GM10847 (cell line): Measurements from ENCODE around the gene PTOV1.
A peak's percentile ranks its signal among the peaks of the same experiment; 100 is the strongest.

ENCODE experiments used
- POLR2A ChIP-seq: IDR thresholded peaks from 2 replicates; pipeline ENCODE4 v1.6.1; 2011; ENCODE audit not compliant: insufficient read length; ENCODE audit errors: extremely low read depth

Gene PTOV1

DNA sequence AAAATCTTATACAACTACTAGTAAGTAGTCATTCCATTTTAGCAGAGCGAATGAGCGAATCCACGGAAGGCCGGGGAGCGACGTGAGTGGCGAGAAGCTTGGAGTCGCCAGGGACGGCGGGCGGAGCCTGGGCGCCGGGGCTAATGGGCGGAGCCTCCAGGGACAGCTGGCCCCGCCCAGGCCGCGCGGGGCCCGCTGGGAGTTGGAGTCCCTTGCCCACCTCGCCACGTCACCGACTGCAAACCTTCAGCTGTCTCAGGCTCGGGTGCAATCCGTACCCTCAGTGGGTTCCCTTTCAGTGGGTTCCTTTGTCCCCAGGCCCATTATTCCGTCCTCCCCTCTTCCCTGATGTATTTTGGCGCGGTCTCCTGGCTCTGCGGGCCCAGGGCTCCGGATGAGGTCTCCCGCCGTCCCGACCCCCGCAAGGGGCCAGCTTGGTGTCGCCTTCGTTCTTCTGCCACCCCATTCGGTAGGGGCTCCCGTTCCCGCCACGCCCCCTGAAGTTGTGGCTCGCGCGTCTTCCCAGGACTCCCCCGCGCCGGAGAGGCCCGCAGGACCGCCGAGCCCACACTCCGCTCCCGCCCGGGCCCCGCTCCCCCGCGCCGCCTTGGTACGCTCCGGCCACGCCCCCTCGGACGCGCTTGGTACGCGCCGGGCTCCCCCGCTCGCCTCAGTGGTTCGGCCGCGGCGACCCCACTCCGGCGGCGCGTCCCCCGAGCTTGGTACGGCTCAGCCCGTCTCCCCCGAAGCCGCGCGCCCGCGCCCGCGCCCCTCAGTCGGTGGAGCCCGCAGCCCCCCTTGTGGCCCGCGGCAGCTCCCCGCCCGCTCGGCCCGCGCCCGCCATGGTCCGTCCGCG, at the start of gene PTOV1:
Gene PTOV1 (plus strand): TSS at position 673 of the 856 bp plus-strand sequence.
- peak; percentile 62 for TF ChIP-seq POLR2A

DNA sequence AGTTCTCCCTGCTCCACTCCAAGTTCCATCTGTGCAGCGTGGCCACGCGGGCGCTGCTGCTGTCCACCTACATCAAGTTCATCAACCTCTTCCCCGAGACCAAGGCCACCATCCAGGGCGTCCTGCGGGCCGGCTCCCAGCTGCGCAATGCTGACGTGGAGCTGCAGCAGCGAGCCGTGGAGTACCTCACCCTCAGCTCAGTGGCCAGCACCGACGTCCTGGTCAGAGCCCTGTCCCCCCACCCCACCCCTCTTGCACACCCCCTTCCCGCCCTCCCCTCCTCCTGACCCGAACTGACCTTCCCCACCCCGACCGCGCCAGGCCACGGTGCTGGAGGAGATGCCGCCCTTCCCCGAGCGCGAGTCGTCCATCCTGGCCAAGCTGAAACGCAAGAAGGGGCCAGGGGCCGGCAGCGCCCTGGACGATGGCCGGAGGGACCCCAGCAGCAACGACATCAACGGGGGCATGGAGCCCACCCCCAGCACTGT, 49.5 kb upstream of the PTOV1 start:
- no peak for TF ChIP-seq POLR2A

DNA sequence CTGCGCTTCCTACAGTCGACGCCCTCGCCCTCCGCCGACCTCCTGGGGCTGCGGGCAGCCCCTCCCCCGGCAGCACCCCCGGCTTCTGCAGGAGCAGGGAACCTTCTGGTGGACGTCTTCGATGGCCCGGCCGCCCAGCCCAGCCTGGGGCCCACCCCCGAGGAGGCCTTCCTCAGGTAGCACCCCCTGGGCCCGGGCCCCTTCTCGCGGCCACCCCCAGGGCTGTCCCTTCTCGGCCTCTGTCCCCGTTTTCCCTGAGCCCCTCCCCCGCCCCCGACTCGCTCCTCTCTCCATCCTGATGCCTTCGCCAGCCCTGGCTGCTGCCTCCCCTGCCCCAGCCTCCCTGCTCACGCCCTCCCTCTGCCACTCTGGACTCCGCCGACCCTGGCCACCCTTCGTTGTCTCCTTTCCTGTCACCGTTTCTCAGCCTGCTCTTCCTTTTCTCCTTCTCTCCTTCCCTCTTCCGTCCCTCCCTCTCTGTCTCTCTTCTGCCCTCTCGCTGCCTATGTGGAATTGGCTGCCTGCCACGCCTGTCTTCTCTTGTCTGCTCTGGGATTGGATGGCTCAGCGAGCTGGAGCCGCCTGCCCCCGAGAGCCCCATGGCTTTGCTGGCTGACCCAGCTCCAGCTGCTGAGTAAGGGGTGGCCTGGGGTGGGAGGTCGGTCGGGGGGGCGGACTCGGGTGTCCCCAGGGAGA, 48.8 kb upstream of the PTOV1 start:
- no peak for TF ChIP-seq POLR2A

DNA sequence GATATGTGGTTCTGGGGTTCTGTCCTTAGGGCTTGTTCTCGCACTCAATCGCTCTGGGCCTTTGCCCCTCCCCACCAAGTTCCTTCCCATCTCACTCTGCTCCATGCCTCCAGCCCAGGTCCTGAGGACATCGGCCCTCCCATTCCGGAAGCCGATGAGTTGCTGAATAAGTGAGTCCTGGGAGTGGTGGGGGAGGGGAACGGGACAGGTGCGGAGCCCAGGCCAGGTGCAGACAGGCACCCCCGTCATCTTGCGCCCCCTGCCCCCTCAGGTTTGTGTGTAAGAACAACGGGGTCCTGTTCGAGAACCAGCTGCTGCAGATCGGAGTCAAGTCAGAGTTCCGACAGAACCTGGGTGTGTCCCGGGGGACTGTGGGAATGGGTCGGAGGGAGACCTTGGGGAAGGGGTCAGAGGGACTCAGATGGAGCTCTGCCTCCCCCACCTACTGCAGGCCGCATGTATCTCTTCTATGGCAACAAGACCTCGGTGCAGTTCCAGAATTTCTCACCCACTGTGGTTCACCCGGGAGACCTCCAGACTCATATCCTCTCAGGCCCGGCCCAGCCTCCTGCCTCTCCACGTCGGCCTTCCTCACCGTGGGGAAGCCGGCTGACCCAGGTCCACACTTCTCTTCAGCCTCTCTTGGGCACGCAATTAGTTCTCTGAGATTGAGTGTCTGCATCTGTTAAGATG, 48.0 kb upstream of the PTOV1 start:
- TF ChIP-seq POLR2A: no peak

DNA sequence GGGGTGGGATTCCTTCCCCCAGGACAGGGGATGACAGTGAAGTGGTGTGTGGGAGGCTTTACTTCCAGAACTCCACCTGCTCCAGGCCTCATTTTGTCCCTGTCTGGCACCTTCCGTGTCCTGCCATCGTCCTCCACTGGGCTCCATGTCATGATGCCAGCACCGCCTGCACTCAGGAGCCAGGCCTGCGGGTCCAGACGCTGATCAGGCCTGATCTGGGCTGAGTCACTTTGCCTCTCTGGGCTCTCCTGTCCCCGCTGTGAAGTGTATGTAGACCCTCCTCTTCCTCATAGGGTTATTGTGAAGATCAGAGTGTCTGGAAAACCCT, 47.5 kb upstream of the PTOV1 start:
- no peak for TF ChIP-seq POLR2A

DNA sequence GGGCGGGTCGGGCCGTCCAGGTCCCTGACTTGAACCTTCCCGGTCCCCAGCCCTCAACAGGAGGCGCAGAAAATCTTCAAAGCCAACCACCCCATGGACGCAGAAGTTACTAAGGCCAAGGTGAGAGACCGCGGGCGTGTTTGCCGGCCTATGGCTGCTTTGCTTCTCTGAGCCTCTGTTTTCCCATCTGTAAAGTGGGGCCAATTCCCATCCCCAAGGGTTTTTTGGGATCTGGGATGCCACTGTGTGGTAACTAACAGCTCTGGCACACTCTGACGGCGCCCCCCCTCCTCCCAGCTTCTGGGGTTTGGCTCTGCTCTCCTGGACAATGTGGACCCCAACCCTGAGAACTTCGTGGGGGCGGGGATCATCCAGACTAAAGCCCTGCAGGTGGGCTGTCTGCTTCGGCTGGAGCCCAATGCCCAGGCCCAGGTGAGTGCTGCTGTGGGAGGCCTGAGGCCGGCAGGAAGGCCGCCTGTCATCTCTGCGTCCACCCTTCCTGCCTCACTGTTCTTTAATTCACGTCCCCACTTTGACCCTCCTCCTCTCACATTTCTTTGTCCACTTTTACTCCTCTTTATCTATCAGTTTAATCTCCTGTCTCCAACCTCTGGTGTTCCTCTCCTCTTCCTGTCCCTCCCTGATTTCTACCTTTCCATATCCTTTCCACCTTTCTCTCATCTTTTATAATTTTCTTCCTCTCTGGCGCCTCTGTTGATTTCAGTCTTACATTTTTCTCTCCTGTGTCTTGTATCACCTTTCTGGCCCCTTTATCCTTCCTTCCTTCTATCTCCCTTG, 44.9 kb upstream of the PTOV1 start:
- TF ChIP-seq POLR2A: no peak

DNA sequence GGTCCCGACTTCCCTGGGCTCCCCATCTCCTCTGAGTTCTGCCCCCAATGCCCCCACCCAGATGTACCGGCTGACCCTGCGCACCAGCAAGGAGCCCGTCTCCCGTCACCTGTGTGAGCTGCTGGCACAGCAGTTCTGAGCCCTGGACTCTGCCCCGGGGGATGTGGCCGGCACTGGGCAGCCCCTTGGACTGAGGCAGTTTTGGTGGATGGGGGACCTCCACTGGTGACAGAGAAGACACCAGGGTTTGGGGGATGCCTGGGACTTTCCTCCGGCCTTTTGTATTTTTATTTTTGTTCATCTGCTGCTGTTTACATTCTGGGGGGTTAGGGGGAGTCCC, 44.4 kb upstream of the PTOV1 start:
- TF ChIP-seq POLR2A: no peak

DNA sequence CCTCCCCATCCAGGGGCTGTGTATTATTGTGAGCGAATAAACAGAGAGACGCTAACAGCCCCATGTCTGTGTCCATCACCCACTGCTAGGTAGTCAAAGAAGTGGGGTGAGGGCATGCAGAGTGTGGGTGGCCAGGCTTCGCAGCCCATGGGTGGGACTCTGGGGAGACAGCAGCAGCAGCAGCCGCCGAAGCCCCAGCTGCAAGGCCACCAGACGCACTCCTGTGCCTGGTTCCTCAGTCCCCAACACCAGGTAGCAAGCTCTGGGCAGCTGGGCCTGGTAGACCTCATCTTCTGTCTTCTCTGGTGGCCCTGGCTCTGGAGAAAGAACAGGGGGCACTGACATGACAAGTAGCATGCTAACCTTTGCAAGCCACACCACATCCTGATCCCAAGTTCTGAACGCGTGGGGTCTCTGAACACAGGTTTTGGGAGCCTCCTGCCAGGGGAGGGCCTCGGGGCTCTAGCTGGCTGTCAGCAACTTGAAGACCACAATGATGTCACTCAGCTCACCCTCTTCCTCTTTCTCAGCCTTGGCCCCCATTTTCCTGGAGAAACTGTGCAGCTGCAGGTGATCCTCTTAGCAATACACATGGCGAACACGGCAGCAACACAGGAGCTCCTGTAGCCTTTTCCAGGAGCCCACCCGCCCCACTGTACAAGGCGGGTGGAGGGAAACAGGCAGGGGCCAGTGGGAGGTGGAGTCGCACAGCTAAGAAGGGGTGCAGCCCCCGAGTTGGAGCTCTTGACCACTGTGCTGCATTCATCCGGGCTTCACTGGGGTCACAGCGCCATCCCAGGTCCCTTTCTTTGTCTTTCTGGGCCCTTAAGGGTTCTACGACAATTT, 43.7 kb upstream of the PTOV1 start:
- TF ChIP-seq POLR2A: no peak

DNA sequence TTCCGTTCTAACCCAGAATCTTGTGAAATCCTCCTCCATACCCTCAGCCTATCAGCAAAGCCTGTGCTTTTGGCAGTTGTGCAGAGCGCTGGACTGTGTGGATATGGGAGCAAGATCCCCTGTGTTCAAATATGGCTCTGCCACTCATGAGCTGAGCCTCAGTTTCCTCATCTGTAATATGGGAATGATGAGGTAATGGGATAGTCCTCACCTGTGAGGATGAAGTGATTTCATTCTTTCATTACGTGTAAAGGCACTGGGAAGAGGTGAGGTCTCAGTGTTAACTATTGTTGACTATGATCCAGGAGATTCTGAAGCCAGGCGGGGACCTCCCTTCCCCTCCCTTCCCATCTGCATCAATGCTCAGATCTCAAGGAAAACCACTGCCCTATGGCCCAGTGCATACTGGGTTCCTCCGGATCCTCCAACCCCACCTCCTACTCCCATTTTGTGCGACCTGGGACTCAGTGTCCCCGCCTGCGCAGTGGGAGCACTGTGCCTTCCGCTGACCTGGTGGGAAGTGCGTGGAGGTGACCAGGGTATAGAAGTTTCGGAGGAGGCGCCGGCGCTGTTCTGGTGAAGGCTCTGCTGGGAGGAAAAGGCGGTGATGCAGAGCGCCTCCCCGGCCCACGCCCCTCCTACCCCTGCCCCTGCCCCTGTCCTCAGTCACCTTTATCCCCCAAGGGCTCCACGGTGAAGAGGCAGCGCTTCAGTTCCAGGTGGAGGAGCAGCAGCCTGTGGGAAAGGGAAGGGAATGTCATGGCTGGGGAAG, 42.9 kb upstream of the PTOV1 start:
- TF ChIP-seq POLR2A: no peak

DNA sequence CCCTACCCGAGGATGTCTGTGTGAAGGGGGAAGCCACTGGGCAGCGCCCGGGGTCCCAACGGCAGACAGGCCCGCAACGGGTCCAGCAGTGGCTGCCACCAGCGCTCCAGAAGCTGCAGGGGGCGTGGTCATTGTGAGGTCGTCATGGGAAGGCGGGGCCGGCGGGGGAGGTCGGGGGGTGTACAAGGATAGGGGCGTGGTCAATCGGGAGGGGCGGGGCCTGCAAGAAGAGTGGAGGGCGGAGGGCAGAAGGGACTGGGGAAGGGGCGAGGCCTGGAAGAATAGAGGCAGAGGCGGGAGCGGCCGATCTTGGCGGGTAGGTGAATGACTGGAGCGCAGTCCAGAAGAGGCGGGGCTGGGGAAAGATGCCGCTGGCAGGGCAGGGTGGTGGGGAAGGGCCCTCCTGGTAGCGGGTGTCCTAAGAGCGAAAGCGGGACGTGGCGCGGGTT, 42.2 kb upstream of the PTOV1 start:
- TF ChIP-seq POLR2A: no peak

DNA sequence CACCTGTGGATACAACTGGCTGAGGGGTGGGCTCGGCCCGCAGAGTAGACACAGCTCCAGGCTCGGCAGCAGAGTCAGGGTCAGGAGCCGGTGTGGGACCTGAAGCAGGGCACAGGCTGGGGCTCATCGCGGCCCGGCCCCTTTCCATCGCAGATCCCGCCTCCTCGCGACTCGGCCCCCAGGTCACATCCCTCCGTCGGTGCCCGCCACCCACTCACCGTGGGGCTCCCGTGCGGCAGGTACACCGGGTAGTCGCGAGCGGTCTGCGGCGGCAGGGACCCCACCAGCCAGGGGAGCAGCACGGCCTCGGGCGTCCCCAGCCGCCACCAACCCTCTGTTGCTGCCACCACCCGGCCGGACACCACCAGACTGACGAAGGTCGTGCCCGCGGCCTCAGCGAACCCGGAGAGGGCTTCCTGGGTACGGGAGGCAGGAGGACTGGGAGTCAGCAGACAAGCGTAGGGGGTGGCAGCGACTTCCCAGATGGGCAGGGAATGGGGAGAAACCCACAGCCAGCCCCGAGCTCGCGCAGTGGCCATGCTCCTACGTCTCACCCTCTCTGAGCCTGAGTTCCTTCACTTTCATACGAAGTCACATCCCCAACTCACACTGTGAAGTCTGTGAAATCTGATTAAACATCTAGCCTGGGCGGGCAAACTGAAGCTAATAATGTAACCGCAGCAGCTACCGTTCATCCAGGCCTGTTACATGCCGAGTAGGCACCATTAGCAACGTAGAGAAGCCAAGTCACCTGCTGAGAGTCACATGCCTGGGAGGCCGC, 41.6 kb upstream of the PTOV1 start:
- no peak for TF ChIP-seq POLR2A

DNA sequence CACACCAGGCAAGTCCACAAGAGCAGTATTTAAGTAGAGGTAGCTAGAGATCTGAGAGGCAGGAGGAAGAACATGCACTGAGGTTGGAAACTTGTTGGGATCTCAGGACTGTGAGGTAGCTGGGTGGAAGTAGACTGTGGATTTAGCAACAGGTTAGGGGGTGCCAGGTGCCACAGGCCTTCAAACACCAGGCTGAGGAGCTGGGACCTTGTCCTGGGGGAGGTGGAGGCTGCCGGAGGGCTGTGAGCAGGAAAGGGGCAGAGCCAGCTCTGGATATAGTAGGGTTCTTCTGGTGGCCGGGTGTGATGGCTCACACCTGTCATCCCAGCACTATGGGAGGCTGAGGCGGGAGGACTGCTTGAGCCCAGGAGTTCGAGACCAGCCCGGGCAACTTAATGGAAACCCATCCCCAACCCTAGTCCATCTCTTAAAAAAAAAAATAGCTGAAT, 41.0 kb upstream of the PTOV1 start:
- no peak for TF ChIP-seq POLR2A

DNA sequence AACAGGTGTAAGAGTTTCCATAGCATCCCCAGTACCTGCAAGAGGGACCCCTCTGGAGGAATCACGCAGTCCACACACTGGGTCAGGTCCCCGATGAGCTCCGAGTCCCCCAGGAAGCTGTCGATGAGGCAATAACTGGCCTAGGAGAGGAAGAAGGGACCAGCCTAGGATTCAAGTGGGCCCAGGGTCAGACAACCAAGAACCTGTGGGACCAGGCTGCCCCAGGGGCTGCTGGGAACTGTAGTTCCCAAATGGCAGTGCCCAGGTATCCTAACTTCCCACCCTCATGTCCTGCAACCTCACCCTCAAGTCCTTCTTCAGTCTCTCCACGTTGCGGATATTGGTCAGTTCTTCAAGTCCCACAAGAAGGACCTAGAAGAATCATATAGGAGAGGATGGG, 39.6 kb upstream of the PTOV1 start:
- no peak for TF ChIP-seq POLR2A
